AG04450 (cell line): ENCODE results near the gene IGLL5. TPM values are rescaled to one million over a fixed set of nuclear protein-coding genes. Genes with fewer than 3 reads are reported as not detected.

Source experiments
- CTCF ChIA-PET: fragments of 300-600, 350-600 bp; formaldehyde crosslinking; extraction: SDS; loops from one replicate; lab custom pipeline; 2022; ENCODE audit warnings: antibody characterized with exemption, inconsistent platforms; lab: Charles Lee
- POLR2A ChIA-PET: fragments of 350-600 bp; formaldehyde crosslinking; extraction: SDS; loops from one replicate; lab custom pipeline; 2021; ENCODE audit warnings: antibody characterized with exemption, inconsistent platforms; lab: Yijun Ruan, JAX
- DNase-seq: peaks from one replicate; pipeline ENCODE4 v3.0.0-alpha.2; 2011; ENCODE audit warnings: low read depth, low spot score
- H3K27ac ChIP-seq: one replicate; pipeline ENCODE4 v1.5.1; 2012; ENCODE audit warnings: low read depth, low read length, control low read depth
- H3K27me3 ChIP-seq: one replicate; pipeline ENCODE4 v1.6.0; 2012; ENCODE audit warnings: low read length; ENCODE audit not compliant: control insufficient read depth, insufficient read depth
- H3K4me3 ChIP-seq: 2 replicates; pipeline ENCODE4 v1.5.1; 2011; ENCODE audit warnings: mild to moderate bottlenecking, low read depth, low read length, control low read depth
- H3K9me3 ChIP-seq: 2 replicates; pipeline ENCODE4 v1.5.1; 2012; ENCODE audit warnings: low read length; ENCODE audit not compliant: control insufficient read depth, insufficient read depth
- polyA plus RNA-seq: library from polyadenylated mRNA; depleted of rRNA; stranded (reverse); fragments of >200 nt; gene quantifications from 2 replicates; pipeline ENCODE4 v1.2.3, GENCODE V29; 2011
- TF ChIP-seq, protein P1 (sequence below): IDR thresholded peaks from 2 replicates; pipeline ENCODE4 v1.5.1; 2011; ENCODE audit warnings: low read depth, low read length, control low read depth, inconsistent platforms

The IGLL5 gene
- polyA plus RNA-seq, 1 experiment = not detected

DNA sequence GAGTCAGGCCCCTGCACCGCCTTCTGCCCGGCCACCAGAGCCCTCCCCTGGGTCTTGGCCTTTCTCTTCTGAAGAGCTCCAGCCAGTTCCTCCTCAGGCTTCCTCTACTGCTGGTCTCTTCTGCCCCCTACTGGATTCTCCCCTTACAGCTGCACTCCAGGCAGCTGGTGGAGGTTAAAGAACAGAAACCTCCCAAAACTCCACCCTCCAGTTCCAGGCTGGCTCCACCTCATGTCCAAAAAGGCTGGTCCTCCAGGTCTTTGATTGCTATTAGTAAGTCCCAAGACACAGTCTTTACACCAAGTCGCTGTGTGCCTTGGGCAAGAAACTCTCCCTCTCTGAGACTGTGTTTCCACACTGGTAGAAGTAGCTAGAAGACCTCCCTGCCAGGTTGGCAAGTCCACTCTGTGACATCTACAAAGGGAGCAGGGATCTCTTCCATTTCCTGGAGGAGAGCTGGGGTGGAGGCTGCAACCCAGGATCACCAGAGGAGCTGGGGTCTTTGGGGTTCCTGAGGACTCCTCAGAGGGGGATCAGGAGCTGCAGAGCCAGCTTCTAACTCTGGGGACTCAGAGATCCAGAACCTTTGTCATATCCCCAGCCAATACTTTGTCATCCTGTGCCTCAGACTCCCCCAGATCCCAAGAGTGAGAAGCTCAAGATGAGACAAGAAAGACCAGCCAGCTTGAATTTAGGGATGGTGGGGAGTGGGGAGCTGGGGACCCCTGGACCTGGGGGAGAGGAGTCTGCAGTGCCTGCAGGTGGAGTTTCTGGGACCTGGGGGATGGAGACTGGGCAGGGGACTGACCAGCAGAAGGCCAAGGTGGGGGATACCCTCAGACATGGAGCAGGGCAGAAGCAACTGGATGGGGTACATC lies 3.4 kb upstream of the IGLL5 start:
- H3K4me3 ChIP-seq = no peak overlapping the region
- ChIA-PET POLR2A (no interaction called here), CTCF (interaction anchor here (0.6 to 2.0 kb wide), 20 partner anchors 9 to 707 kb away, joined by 3 to 22 read pairs (median 4); no protein-coding TSS in a partner anchor)
- H3K9me3 ChIP-seq = no peaks in the 10 kb centered on the region
- TF ChIP-seq, protein P1, sequence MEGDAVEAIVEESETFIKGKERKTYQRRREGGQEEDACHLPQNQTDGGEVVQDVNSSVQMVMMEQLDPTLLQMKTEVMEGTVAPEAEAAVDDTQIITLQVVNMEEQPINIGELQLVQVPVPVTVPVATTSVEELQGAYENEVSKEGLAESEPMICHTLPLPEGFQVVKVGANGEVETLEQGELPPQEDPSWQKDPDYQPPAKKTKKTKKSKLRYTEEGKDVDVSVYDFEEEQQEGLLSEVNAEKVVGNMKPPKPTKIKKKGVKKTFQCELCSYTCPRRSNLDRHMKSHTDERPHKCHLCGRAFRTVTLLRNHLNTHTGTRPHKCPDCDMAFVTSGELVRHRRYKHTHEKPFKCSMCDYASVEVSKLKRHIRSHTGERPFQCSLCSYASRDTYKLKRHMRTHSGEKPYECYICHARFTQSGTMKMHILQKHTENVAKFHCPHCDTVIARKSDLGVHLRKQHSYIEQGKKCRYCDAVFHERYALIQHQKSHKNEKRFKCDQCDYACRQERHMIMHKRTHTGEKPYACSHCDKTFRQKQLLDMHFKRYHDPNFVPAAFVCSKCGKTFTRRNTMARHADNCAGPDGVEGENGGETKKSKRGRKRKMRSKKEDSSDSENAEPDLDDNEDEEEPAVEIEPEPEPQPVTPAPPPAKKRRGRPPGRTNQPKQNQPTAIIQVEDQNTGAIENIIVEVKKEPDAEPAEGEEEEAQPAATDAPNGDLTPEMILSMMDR = peak; percentile 59
- DNase-seq = no peak
- H3K27me3 ChIP-seq = peaks cover 4% of the 10 kb centered on the region
- H3K27ac ChIP-seq = no peak overlapping the region

GRCh38 chr22:22884888-22885840 lies 2.5 kb upstream of the IGLL5 start:
- TF ChIP-seq, protein P1 = no peak
- Histone ChIP-seq H3K9me3 (no peaks in the 10 kb centered on the region), H3K4me3 (no peak overlapping the region), H3K27me3 (peaks cover 4% of the 10 kb centered on the region), H3K27ac (no peak overlapping the region)
- no peak for DNase-seq
- POLR2A ChIA-PET = no interaction called here
- CTCF ChIA-PET = interaction anchor here (0.7 to 2.0 kb wide), 14 partner anchors 10 to 706 kb away, joined by 3 to 22 read pairs (median 5); no protein-coding TSS in a partner anchor

DNA sequence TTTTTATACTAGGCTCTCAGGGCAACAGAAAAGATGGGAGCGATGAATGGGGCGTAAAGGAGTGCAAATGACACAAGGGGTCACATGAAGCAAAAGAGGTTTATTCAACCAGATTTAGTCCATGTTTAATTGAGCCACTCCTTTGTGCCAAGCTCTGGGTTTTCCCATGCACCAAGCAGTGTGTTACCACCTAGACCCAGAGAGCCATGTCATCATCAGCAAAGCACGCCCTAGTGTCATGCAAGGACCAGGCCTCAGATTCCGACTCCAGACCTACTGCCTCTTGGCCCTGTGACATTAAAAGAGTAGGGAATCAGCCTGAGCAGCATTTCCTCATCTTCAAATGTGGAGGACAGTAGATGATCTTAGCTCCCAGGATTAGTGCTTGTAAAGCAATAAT lies 1.1 kb upstream of the IGLL5 start:
- H3K27ac ChIP-seq = no peak overlapping the region
- TF ChIP-seq, protein P1 = no peak
- no peak overlapping the region for H3K4me3 ChIP-seq
- DNase-seq = no peak
- H3K9me3 ChIP-seq = no peaks in the 10 kb centered on the region
- H3K27me3 ChIP-seq = no peaks in the 10 kb centered on the region
- ChIA-PET CTCF (no interaction called here), POLR2A (no interaction called here)

DNA sequence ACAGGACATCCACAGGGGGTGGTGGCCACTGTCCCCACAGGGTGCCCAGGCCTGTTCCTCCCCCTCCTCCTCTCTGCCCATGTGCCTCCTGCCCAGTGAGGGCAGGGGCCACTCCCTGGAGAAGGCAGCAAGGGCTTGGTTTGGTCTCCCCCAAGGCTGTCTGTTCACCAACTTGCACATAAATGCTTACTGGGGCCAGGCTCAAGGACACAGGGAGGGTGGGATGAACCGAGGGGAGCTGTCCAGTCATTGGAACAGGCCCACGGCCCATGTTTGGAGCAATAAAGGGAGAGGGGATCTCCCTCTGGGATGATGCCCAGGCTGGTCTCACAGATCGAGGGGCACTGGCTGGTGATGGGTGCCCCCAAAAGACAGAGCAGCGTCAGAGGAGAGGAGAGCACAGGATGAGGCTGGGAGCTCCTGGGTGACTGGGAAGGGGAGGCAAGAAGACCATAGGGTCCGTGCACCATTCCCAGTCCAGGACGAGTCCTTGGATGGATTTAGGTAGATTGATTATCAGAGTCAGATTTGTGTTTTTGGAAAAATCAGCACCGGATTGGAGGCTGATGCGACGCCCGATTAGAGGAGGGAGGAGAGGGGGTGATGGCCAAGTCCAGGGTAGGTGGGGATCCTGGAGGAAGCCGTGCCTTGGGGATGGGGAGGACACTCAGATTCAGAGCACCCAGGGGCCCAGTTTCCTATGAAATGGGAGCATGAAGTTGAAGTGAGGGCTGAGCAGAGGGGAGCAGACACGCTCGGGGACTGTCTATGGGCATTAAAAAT lies 1.1 kb downstream of the IGLL5 start:
- ChIA-PET CTCF (interaction anchor here (0.8 to 1.2 kb wide), 2 partner anchors 12 to 143 kb away, joined by 3 read pairs; no protein-coding TSS in a partner anchor), POLR2A (no interaction called here)
- Histone ChIP-seq H3K27me3 (no peaks in the 10 kb centered on the region), H3K27ac (no peak overlapping the region), H3K4me3 (no peak overlapping the region), H3K9me3 (no peaks in the 10 kb centered on the region)
- TF ChIP-seq, protein P1 = no peak
- no peak for DNase-seq
